Muscle of arm (tissue), 12 donors: Measurements from ENCODE around the gene ADAMTS12. TPM values are rescaled to one million over a fixed set of nuclear protein-coding genes. Genes with fewer than 3 reads are reported as not detected.

ENCODE experiments used
- DNase-seq: peaks from one replicate; pipeline ENCODE4 v3.0.0-alpha.2; 2013
- polyA plus RNA-seq, 12 donors: library from polyadenylated mRNA; unstranded; fragments of 120-200 nt; gene quantifications; one replicate each; pipeline ENCODE4 v1.2.1, GENCODE V29; 2013; ENCODE audit not compliant: insufficient read length in 12 of 12

The ADAMTS12 gene
- polyA plus RNA-seq, 12 donors: 18.2 to 33.9 (median 23.0) TPM; not detected in 1

DNA sequence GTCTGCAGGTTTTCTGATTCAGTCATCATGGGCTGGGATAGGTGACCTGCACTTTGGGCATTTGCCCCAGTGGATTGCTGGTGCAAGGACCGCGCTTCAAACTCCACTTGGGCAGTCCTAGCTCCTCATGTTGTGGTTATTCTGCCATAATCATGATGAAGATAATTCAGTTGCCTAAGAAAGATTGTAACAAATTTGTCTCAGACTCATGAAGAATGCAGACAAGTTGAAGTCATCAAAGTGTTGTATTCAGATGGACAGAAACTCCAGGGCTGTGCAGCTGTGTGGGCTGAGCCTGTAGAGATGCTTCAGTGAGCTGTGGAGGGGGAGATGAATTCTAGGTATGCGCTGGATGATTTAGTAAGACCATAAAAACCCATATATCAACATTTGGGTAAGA lies 412.5 kb downstream of the ADAMTS12 start:
- no peak for DNase-seq

DNA sequence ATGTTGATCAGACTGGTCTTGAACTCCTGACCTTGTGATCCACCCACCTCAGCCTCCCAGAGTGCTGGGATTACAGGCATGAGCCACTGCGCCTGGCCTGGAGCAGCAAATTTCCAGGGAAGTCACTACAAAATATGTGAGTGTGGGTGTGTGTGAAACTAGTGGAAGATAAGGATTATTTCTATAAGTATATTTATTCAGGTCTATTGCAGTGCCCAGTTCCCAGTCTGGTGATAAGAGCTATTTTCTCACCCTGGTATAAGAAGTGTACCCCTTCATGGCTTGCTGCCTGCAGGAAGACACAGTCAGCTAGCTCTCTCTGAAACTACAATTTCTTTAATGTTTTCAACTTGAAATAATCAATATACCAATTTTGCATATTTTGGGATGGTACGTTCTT lies 414.0 kb downstream of the ADAMTS12 start:
- no peak for DNase-seq

DNA sequence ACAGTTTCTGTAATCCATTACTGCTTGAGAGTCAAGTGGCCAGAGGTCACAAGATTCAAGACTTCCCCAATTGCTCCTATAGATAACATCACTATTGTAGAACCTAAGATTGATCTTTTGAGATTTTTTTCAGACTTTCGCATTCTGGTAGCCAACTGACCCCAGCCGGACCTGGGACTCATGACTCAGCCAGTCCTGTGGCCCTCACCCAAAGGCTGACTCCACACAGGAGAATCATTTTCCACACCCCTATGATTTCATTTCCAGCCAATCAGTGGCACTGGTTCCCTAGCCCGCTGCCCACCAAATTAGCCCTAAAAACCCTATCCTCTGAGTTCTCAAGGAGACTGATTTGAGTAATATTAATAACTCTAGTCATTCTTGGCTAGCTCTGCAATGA lies 414.8 kb downstream of the ADAMTS12 start:
- no peak for DNase-seq

DNA sequence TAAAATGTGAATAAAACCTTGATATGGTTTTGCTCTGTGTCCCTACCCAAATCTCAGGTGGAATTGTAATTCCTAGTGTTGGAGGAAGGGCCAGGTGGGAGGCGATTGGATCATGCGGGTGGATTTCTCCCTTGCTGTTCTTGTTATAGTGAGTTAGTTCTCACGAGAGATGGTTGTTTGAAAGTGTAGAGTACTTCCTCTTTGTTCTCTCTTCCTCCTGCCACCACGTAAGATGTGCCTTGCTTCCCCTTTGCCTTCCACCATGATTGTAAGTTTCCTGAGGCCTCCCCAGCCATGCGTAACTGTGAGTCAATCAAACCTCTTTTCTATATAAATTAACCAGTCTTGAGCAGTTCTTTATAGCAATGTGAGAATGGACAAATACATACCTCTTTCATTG lies 416.1 kb downstream of the ADAMTS12 start:
- no peak for DNase-seq

DNA sequence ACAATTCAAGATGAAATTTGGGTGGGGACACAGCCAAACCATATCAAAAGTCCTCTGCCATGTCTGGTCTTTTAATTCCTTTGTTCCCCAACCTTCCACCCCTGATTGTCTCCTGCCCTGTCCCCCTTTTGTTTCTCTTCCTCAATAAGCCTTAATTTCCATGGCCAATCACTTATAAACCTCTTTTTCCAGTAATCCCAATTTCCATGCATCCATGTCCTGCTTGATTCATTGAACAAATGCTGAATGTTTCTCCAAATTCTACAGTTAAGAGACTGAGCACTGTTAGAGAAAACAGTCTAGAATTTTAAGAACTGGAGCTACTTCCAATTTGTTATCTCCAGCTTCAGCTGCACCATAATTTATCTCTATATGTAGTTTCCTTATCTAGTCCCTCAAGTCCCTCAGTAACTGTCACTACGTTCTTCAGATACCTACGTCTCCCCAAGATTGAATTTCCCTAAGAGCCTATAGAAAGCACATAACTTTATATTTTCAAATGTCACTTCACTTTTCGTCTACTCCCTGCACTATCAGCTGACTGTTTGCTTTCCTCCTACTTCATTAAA lies 416.8 kb downstream of the ADAMTS12 start:
- DNase-seq: no peak

DNA sequence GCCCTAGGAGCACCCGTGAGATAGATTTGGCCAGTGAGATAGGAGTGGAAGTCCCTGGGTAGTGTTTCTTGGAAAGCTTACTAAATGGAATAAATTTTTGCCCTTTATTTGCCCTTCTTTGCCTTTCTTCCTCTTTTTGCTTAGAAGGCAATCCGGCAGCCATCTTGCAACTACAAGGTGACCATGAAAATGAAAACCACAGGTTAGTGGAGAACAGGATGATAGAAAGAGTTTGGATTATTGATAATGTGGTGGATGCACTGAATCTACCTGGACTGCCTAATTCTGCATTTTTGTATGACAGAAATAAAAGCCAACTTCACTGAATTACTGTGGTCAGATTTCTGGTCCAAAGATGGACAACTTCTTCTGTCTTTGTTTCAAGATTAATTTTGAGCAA lies 417.8 kb downstream of the ADAMTS12 start:
- DNase-seq: no peak

Other genes starting within 250 kb of the ADAMTS12 start
- not detected for gene RXFP3, start 44.4 kb upstream of the ADAMTS12 start, polyA plus RNA-seq
- gene SLC45A2, start 92.7 kb upstream of the ADAMTS12 start, polyA plus RNA-seq: 1 to 10 TPM in 1 of 12 donors, under 1 TPM in 7, not detected in 4; 0.12 to 1.1 (median 0.18) TPM
- 10 to 100 TPM in 2 of 12 donors, 1 to 10 TPM in 9, not detected in 1; 4.7 to 36.0 (median 7.9) TPM for gene AMACR, start 116.1 kb upstream of the ADAMTS12 start, polyA plus RNA-seq
- gene C1QTNF3, start 151.2 kb upstream of the ADAMTS12 start, polyA plus RNA-seq: 100 to 1,000 TPM in 8 of 12 donors, 10 to 100 TPM in 3, not detected in 1; 73.1 to 169 (median 109) TPM